Astrocyte (in vitro differentiated cells and primary cell): ENCODE measurements around the gene SH3BGRL2.

Experiments used
- EZH2 ChIP-seq: IDR thresholded peaks from 2 replicates; pipeline ENCODE4 v1.6.1; 2012; ENCODE audit warnings: mild to moderate bottlenecking, low read length, inconsistent platforms; ENCODE audit not compliant: insufficient read depth
- TF ChIP-seq, protein P1 (sequence below): IDR thresholded peaks from 2 replicates; pipeline ENCODE4 v1.5.1; 2011; ENCODE audit warnings: low read depth, mild to moderate bottlenecking, inconsistent platforms, low read length, moderate library complexity; ENCODE audit not compliant: insufficient read depth

DNA sequence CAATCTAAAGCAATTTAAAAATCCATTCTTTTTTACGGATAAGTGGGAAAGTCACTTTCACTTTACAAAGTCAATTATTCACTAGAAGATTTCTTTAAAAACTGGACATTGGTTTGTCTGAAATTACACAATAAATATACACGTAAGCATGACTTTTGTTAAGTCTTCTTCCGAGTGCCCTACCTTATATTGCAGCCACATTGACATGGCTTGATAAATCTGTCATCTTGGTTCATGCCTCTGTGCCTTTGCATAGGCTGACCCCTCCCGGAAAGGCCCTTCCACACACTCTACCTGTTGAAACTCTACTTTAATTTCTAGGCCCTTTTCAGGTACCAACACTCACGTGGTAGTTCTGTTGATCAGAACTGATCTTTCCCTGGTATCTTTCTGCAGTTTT is 104.1 kb downstream of the SH3BGRL2 start:
- TF ChIP-seq, protein P1, sequence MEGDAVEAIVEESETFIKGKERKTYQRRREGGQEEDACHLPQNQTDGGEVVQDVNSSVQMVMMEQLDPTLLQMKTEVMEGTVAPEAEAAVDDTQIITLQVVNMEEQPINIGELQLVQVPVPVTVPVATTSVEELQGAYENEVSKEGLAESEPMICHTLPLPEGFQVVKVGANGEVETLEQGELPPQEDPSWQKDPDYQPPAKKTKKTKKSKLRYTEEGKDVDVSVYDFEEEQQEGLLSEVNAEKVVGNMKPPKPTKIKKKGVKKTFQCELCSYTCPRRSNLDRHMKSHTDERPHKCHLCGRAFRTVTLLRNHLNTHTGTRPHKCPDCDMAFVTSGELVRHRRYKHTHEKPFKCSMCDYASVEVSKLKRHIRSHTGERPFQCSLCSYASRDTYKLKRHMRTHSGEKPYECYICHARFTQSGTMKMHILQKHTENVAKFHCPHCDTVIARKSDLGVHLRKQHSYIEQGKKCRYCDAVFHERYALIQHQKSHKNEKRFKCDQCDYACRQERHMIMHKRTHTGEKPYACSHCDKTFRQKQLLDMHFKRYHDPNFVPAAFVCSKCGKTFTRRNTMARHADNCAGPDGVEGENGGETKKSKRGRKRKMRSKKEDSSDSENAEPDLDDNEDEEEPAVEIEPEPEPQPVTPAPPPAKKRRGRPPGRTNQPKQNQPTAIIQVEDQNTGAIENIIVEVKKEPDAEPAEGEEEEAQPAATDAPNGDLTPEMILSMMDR = no peak
- TF ChIP-seq EZH2 = no peak
